ENCODE measurements around the gene CXCL17.

CXCL17 gene

GRCh38 chr19:42407085-42407815 is 35.5 kb downstream of the CXCL17 start:
- H3K9me3 ChIP-seq (replicated peaks in 1 of 11) = no peaks in the 10 kb centered on the region
- peaks cover 0 to 10% (median 7%) of the 10 kb centered on the region in 10 experiments; a peak in 13 of 20 replicates for H3K4me1 ChIP-seq
- H3K27me3 ChIP-seq = no peaks in the 10 kb centered on the region
- H3K27ac ChIP-seq = no peak overlapping the region
- no peak overlapping the region for H3K4me3 ChIP-seq
- no peak overlapping the region for H3K9ac ChIP-seq
- peaks cover 0 to 92% (median 40%) of the 10 kb centered on the region in 11 experiments; a peak in 18 of 22 replicates for H4K20me1 ChIP-seq
- no peak overlapping the region for H3K4me2 ChIP-seq
- no peak for TF ChIP-seq Cebpa-rat (IDR thresholded peaks at IDR 0.05)
- peaks cover 6 to 89% (median 56%) of the 10 kb centered on the region in 11 experiments; a peak in 20 of 22 replicates for H3K36me3 ChIP-seq

GRCh38 chr19:42406111-42406510 is 36.6 kb downstream of the CXCL17 start:
- no peaks in the 10 kb centered on the region for H3K9me3 ChIP-seq (replicated peaks in 1 of 11)
- peaks cover 6 to 77% (median 51%) of the 10 kb centered on the region in 11 experiments; a peak in 20 of 22 replicates for H3K36me3 ChIP-seq
- no peak for TF ChIP-seq Cebpa-rat (IDR thresholded peaks at IDR 0.05)
- peaks cover 1 to 13% (median 12%) of the 10 kb centered on the region in 10 experiments; a peak in 18 of 20 replicates for H3K4me1 ChIP-seq
- no peak overlapping the region for H3K27ac ChIP-seq
- H4K20me1 ChIP-seq = peaks cover 0 to 82% (median 30%) of the 10 kb centered on the region in 11 experiments; a peak in 18 of 22 replicates
- H3K4me2 ChIP-seq = no peak overlapping the region
- H3K9ac ChIP-seq = no peak overlapping the region
- no peak overlapping the region for H3K4me3 ChIP-seq
- H3K27me3 ChIP-seq = no peaks in the 10 kb centered on the region

DNA sequence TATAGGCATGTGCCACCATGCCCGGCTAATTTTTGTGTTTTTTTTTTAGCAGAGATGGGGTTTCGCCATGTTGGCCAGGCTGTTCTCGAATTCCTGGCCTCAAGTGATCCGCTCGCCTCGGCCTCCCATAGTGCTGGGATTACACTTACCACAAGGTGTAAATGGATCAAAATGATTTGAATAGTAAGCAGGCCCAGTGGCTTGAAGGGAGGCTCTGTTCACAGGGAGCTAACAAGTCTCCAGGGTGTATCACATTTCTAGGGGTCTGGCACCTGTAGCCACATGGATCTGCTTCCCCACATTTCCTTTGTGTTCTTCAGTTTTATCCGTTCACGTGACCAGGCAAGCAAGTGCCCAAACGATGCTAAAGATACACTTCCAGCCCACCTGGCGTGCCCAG is 39.2 kb downstream of the CXCL17 start:
- Histone ChIP-seq H3K4me3 (no peak overlapping the region), H3K27me3 (no peaks in the 10 kb centered on the region)

DNA sequence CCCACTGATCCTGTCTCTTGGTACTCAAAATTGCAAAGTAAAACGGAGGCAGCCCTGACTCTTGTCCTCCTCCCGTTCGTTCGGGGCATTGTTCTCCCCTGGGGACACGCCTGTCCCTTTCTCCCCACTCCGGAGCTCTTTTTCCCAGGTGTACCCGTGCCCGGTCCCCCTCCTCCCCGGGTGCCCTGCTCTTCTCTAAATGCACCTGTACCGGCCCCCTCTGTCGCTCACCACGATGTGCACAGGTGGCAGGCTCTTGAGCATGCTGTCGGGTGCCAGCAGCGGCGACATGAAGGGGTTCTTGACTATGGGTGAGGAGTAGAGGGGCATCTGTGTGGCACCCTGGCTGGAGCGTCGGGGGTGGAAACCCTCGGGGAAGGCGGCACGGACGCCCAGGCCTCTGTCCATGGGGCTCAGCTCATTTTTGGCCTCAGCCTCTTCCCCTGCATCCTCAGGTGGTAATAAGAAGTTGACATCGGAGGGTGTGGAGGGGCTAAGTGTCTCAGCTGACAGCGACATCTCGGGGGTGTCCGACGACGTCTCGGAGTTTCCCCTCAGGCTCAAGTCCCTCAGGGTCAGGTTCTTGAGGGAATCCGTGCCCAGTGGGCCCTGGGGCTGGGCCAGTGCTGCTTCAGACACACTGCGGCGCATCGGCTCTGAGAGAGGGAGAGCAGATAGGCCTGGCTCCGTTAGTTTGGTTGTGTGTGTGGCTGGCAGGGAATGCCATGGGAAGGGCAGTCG is 40.2 kb downstream of the CXCL17 start:
- H3K4me2 ChIP-seq = peak overlapping the region; percentile 82 to 94 (median 90)
- H4K20me1 ChIP-seq = peaks cover 0 to 60% (median 16%) of the 10 kb centered on the region in 11 experiments; a peak in 13 of 22 replicates
- H3K36me3 ChIP-seq = peaks cover 6 to 44% (median 37%) of the 10 kb centered on the region in 11 experiments; a peak in 17 of 22 replicates
- H3K27ac ChIP-seq = peak overlapping the region in 6 of 11 experiments; percentile 45 to 72 (median 56); a peak in 8 of 22 replicates
- peak overlapping the region in 9 of 10 experiments; percentile 51 to 72 (median 61); a peak in 16 of 20 replicates for H3K4me3 ChIP-seq
- H3K4me1 ChIP-seq = peaks cover 22 to 44% (median 34%) of the 10 kb centered on the region in 10 experiments
- TF ChIP-seq Cebpa-rat (IDR thresholded peaks at IDR 0.05) = no peak
- H3K27me3 ChIP-seq = no peaks in the 10 kb centered on the region
- H3K9me3 ChIP-seq (replicated peaks in 1 of 11) = no peaks in the 10 kb centered on the region
- peak overlapping the region; percentile 24 to 84 (median 71); a peak in 19 of 22 replicates for H3K9ac ChIP-seq

More for the DNA sequence above, 39.2 kb downstream of the CXCL17 start:
- Histone ChIP-seq H3K36me3 (peaks cover 6 to 55% (median 47%) of the 10 kb centered on the region in 11 experiments; a peak in 18 of 22 replicates), H3K9me3 (replicated peaks in 1 of 11) (no peaks in the 10 kb centered on the region), H4K20me1 (peaks cover 0 to 70% (median 18%) of the 10 kb centered on the region in 11 experiments; a peak in 14 of 22 replicates), H3K27ac (no peak overlapping the region), H3K9ac (no peak overlapping the region), H3K4me1 (peaks cover 12 to 34% (median 24%) of the 10 kb centered on the region in 10 experiments; a peak in 19 of 20 replicates), H3K4me2 (no peak overlapping the region)
- TF ChIP-seq Cebpa-rat (IDR thresholded peaks at IDR 0.05) = no peak

- Histone ChIP-seq H3K9me3 (replicated peaks in 1 of 11) (no peaks in the 10 kb centered on the region), H3K9ac (peak overlapping the region; percentile 54 to 84 (median 71); a peak in 21 of 22 replicates), H3K27ac (peak overlapping the region in 8 of 11 experiments; percentile 45 to 72 (median 56); a peak in 16 of 22 replicates), H4K20me1 (peaks cover 0 to 51% (median 12%) of the 10 kb centered on the region in 11 experiments; a peak in 12 of 22 replicates), H3K4me2 (peak overlapping the region; percentile 82 to 94 (median 90)), H3K36me3 (peaks cover 6 to 35% (median 29%) of the 10 kb centered on the region in 11 experiments; a peak in 17 of 22 replicates), H3K27me3 (no peaks in the 10 kb centered on the region), H3K4me3 (peak overlapping the region; percentile 46 to 72 (median 60)), H3K4me1 (peaks cover 24 to 47% (median 38%) of the 10 kb centered on the region in 10 experiments)
- TF ChIP-seq Cebpa-rat (IDR thresholded peaks at IDR 0.05) = no peak
Measured at GRCh38 chr19:42401365-42402303, 41.1 kb downstream of the CXCL17 start.

DNA sequence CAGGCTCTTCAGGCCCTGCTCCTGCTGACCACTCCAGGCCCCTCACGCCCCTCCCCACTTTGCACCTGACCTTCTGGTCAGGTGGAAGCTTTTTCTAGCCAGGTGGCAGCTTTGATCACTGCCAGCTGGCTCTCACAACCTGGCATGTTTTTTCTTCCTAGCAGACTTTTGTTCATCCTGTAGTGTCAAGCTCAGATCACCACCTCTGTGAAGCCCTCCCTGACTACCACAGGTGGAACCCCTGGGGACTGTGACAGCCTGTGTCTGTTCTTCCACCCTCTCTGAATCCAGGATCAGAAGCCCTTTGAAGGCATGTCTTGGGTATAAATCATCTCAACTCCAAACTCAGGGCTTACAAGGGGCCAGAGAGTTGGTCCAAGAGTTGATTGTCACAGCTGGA is 42.3 kb downstream of the CXCL17 start:
- H3K9ac ChIP-seq = peak overlapping the region in 6 of 11 experiments; percentile 24 to 84 (median 70); a peak in 5 of 22 replicates
- no peak overlapping the region for H3K4me3 ChIP-seq
- H4K20me1 ChIP-seq = peaks cover 0 to 38% (median 8%) of the 10 kb centered on the region in 11 experiments; a peak in 12 of 22 replicates
- H3K4me2 ChIP-seq = peak overlapping the region in 10 of 11 experiments; percentile 77 to 94 (median 89); a peak in 17 of 22 replicates
- H3K9me3 ChIP-seq (replicated peaks in 1 of 11) = no peaks in the 10 kb centered on the region
- peaks cover 36 to 60% (median 49%) of the 10 kb centered on the region in 10 experiments for H3K4me1 ChIP-seq
- no peak for TF ChIP-seq Cebpa-rat (IDR thresholded peaks at IDR 0.05)
- H3K27me3 ChIP-seq = no peaks in the 10 kb centered on the region
- H3K27ac ChIP-seq = no peak overlapping the region
- H3K36me3 ChIP-seq = peaks cover 5 to 23% (median 18%) of the 10 kb centered on the region in 11 experiments; a peak in 17 of 22 replicates

DNA sequence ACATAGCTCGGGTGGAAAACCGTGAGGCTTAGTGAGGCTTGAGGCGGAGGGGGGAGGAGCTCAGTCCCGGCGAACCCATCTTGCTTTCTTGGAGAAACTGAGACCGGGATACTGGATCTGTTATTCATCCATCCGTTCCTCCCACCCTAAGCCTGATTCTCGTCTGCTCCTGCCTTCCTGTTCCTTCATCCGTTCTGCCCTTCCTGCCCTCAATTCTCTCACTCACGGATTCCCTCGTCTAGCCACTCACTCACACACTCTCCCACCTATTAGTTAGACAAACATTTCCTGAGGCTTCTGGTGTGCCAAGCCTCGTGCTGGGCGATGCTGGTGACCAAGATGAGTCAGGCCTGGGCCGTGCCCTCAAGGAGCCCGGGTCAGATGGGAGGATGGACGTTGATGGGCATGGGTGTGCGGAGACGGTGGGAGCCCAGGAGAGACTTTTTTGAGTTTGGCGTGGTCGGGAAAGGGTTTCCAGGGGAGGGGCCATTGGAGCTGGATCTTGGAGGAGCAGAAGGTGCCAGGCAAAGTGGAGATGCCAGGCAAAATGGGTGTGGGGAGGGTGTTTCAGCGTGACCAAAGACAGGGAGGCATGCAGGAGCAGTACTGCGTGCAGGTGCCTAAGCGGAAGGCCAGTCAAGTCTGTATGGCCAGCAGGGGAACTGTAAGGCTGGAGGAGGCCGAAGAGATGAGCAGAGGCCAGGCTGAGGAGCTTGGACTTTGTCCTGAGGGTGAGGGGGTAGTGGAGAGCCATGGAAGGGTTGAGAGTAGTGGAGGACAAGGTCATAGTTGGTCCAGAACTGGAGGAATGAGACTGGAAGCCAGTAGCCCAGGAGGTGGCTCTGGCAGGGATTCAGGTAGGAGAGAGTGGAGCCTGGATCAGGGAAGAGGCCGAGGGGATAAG is 45.2 kb downstream of the CXCL17 start:
- Histone ChIP-seq H3K4me1 (peaks cover 36 to 58% (median 46%) of the 10 kb centered on the region in 10 experiments), H3K27ac (peak overlapping the region; percentile 54 to 82 (median 79))

More for the DNA sequence above, 45.2 kb downstream of the CXCL17 start:
- Histone ChIP-seq H4K20me1 (peaks cover 0 to 18% (median 4%) of the 10 kb centered on the region in 11 experiments; a peak in 12 of 22 replicates), H3K4me3 (peak overlapping the region; percentile 62 to 84 (median 74)), H3K9me3 (replicated peaks in 1 of 11) (no peaks in the 10 kb centered on the region), H3K36me3 (no peaks in the 10 kb centered on the region), H3K4me2 (peak overlapping the region; percentile 93 to 99 (median 97)), H3K9ac (peak overlapping the region; percentile 77 to 89 (median 83)), H3K27me3 (no peaks in the 10 kb centered on the region; a peak in 1 of 22 replicates)
- TF ChIP-seq Cebpa-rat (IDR thresholded peaks at IDR 0.05) = no peak

All from BLaER1 treated with 17β-estradiol and CSF1 and Interleukin-3, amounts not matched to agents 10 nM and 100 nM (cell line).